Measurements from ENCODE around the gene SLC35D1.
"Not testable (repeated sequence)": the region's sequence is repeated elsewhere in the genome, so short reads cannot be mapped to it uniquely, and the experiment has no call there.

Gene SLC35D1

DNA sequence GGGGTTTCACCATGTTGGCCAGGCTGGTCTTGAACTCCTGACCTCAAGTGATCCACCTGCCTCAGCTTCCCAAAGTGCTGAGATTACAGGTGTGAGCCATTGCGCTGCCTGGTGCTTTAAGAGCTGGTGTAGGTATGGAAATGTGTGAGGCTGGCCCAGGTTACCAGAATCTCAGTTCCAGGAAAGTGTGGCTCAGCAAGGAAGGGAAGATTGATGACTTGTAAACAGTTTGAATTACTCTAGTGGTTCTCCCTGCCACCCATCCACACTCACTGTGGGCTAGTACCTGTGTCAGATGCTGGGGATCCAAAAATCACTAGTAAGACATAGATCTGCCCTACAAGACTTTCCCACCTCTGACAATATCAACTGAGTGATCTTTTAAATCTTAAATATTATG, 34.5 kb upstream of the SLC35D1 start:
- H3K4me3 ChIP-seq (ENCODE audit: control insufficient read depth, low read depth, low read length): no peak overlapping the region
- no peak for DNase-seq (ENCODE audit: low read depth)
- TF ChIP-seq, protein P1, sequence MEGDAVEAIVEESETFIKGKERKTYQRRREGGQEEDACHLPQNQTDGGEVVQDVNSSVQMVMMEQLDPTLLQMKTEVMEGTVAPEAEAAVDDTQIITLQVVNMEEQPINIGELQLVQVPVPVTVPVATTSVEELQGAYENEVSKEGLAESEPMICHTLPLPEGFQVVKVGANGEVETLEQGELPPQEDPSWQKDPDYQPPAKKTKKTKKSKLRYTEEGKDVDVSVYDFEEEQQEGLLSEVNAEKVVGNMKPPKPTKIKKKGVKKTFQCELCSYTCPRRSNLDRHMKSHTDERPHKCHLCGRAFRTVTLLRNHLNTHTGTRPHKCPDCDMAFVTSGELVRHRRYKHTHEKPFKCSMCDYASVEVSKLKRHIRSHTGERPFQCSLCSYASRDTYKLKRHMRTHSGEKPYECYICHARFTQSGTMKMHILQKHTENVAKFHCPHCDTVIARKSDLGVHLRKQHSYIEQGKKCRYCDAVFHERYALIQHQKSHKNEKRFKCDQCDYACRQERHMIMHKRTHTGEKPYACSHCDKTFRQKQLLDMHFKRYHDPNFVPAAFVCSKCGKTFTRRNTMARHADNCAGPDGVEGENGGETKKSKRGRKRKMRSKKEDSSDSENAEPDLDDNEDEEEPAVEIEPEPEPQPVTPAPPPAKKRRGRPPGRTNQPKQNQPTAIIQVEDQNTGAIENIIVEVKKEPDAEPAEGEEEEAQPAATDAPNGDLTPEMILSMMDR (IDR thresholded peaks at IDR 0.05; ENCODE audit: control insufficient read depth, insufficient read depth, low read depth, low read length, missing control alignments): no peak

DNA sequence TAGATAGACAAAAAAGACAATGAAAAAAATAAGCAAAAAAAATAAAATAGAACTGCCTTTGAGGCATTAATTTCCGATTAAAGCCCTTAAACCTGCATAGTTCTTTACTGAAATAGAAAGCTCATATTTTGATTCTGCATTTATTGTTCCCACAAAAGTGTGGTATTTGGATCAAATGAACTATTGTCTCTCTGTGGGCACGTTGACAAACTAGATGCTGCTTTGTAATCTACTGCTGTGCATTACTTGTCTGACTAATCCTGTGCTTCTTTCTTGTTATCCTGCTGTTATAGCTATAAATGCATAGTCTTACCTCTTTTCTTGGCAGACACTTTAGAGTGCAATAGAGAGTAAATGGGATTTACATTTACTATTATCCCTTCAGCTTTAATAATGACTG, 31.4 kb upstream of the SLC35D1 start:
- no peak overlapping the region for H3K4me3 ChIP-seq (ENCODE audit: control insufficient read depth, low read depth, low read length)
- no peak for DNase-seq (ENCODE audit: low read depth)
- TF ChIP-seq, protein P1 (IDR thresholded peaks at IDR 0.05; ENCODE audit: control insufficient read depth, insufficient read depth, low read depth, low read length, missing control alignments): no peak

DNA sequence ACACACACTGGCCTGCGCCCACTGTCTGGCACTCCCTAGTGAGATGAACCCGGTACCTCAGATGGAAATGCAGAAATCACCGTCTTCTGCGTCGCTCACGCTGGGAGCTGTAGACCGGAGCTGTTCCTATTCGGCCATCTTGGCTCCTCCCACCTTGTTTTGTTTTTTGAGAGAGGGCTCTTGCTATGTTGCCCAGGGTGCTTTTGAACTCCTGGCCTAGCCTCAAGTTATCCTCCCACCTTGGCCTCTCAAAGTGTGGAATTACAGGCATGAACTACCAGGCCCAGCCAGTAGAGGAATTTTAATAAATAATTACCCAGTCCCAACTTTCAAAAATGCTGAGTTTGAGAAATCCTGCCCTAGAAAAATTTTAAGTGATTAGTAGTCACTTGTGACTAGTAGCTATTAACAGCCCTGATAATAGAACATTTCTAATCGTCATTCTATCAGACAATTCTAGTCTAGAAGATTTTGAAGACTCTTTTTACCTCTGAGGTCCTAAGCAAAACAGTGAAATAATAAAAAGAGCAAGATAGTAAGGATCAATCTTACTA, 30.9 kb upstream of the SLC35D1 start:
- TF ChIP-seq, protein P1 (IDR thresholded peaks at IDR 0.05; ENCODE audit: control insufficient read depth, insufficient read depth, low read depth, low read length, missing control alignments): no peak
- no peak overlapping the region for H3K4me3 ChIP-seq (ENCODE audit: control insufficient read depth, low read depth, low read length)
- DNase-seq (ENCODE audit: low read depth): no peak

DNA sequence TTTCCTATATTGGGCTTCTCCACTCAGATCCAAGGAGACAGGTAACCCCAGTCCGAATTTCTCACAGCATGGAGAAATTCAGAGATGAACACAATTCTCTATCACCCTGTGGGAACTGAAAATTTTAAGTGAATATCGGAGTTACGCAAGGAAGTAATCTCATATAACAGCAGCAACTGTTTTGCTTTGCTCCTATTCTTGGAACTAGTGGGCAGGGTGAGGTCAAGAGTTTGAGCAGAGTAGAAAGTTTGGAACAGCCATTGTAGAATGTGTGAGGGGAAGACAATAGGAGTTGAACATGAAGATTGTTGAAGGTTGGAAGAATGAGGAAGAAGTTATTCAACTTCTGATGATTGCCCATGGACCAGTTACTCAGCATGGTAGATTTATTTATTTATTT, 24.3 kb upstream of the SLC35D1 start:
- no peak overlapping the region for H3K4me3 ChIP-seq (ENCODE audit: control insufficient read depth, low read depth, low read length)
- TF ChIP-seq, protein P1 (IDR thresholded peaks at IDR 0.05; ENCODE audit: control insufficient read depth, insufficient read depth, low read depth, low read length, missing control alignments): no peak
- no peak for DNase-seq (ENCODE audit: low read depth)

DNA sequence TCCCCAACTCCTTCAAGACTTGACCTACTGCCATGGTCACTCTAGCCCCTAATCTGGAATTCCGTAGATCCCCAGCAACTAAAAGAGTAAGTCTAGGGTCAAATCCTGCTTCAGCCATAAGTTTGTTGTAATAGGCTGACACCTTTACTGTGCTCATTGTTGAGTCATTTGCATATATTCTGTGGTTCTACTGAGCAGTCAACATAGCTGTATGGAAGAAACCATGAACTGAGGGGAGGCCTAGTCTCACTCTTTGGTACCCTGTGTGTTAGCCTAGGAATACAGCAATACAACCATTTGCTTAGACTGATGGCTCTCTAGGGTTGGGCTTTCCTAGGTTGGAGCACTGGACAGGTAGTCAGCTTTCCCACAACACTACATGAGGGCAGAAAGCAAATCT, 23.6 kb upstream of the SLC35D1 start:
- DNase-seq (ENCODE audit: low read depth): no peak
- TF ChIP-seq, protein P1 (IDR thresholded peaks at IDR 0.05; ENCODE audit: control insufficient read depth, insufficient read depth, low read depth, low read length, missing control alignments): no peak
- H3K4me3 ChIP-seq (ENCODE audit: control insufficient read depth, low read depth, low read length): no peak overlapping the region

DNA sequence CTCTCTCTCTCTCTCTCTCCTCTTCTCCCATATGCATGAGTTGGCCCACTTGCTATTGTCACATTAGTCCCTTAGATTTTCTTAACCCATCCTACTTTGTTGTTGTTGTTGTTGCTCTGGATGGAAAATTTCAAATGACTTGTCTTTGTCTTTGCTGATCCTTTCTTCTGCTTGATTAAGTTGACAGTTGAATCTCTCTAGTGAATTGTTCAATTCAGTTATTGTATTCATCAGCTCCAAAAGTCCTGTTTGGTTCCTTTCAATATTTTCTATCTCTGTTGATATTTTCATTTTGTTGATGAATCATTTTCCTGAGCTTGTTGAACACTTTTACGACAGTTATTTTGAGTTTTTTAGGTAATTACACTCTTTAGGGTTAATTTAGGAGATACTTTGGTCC, 18.8 kb upstream of the SLC35D1 start:
- no peak overlapping the region for H3K4me3 ChIP-seq (ENCODE audit: control insufficient read depth, low read depth, low read length)
- no peak for DNase-seq (ENCODE audit: low read depth)
- TF ChIP-seq, protein P1 (IDR thresholded peaks at IDR 0.05; ENCODE audit: control insufficient read depth, insufficient read depth, low read depth, low read length, missing control alignments): no peak

DNA sequence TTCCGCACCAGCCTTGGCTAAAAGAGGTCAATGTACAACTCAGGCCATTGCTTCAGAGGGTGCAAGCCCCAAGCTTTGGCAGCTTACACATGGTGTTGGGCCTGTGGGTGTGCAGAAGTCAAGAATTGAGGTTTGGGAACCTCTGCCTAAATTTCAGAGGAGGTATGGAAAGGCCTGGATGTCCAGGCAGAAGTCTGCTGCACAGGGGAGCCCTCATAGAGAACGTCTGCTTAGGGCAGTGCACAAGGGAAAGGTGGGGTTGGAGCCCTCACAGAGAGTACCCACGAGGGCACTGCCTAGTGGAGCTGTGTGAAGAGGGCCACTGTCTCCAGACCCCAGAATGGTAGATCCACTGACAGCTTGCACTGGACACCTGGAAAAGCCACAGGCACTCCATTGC, 13.7 kb upstream of the SLC35D1 start:
- DNase-seq (ENCODE audit: low read depth); H3K4me3 ChIP-seq (ENCODE audit: control insufficient read depth, low read depth, low read length): not testable (repeated sequence)

All from AG09309 (cell line).